GM18508 (cell line): Measurements from ENCODE around the gene MSL3.
A peak's percentile ranks its signal among the peaks of the same experiment; 100 is the strongest.

Source experiments
- ATAC-seq: cut with Tn5 transposase; IDR thresholded peaks from one replicate; pipeline ENCODE4 v1.9.1; 2021; ENCODE audit warnings: moderate number of reproducible peaks; ENCODE audit not compliant: insufficient read depth, unreplicated experiment

MSL3 gene

GRCh38 chrX:11758400-11759171 lies 549 bp downstream of the MSL3 start:
- ATAC-seq: no peak

- no peak for ATAC-seq
Measured at GRCh38 chrX:11759172-11759460, 1.1 kb downstream of the MSL3 start.

GRCh38 chrX:11759461-11760311 lies 1.6 kb downstream of the MSL3 start:
- ATAC-seq: peak; percentile 63

- no peak for ATAC-seq
Measured at GRCh38 chrX:11760958-11761357, 2.9 kb downstream of the MSL3 start.

- ATAC-seq: no peak
Measured at GRCh38 chrX:11764602-11765067, 6.6 kb downstream of the MSL3 start.

- ATAC-seq: no peak
Measured at GRCh38 chrX:11765449-11765848, 7.4 kb downstream of the MSL3 start.

- no peak for ATAC-seq
Measured at GRCh38 chrX:11766487-11766886, 8.4 kb downstream of the MSL3 start.

GRCh38 chrX:11768039-11768438 lies 10.0 kb downstream of the MSL3 start:
- peak; percentile 61 for ATAC-seq

- peak; percentile 36 for ATAC-seq
Measured at GRCh38 chrX:11770320-11770719, 12.3 kb downstream of the MSL3 start.

- ATAC-seq: no peak
Measured at GRCh38 chrX:11778230-11778629, 20.2 kb downstream of the MSL3 start.

GRCh38 chrX:11781133-11781532 lies 23.1 kb downstream of the MSL3 start:
- ATAC-seq: no peak

- ATAC-seq: no peak
Measured at GRCh38 chrX:11781734-11782370, 23.8 kb downstream of the MSL3 start.

GRCh38 chrX:11784543-11784942 lies 26.5 kb downstream of the MSL3 start:
- no peak for ATAC-seq

- ATAC-seq: no peak
Measured at GRCh38 chrX:11786862-11787261, 28.8 kb downstream of the MSL3 start.

- no peak for ATAC-seq
Measured at GRCh38 chrX:11787564-11787963, 29.5 kb downstream of the MSL3 start.

- ATAC-seq: peak; percentile 35
Measured at GRCh38 chrX:11789809-11790208, 31.8 kb downstream of the MSL3 start.

- ATAC-seq: no peak
Measured at GRCh38 chrX:11791090-11791489, 33.1 kb downstream of the MSL3 start.

GRCh38 chrX:11791537-11791936 lies 33.5 kb downstream of the MSL3 start:
- no peak for ATAC-seq

GRCh38 chrX:11792461-11793421 lies 34.7 kb downstream of the MSL3 start:
- ATAC-seq: peak; percentile 84

- ATAC-seq: no peak
Measured at GRCh38 chrX:11793734-11794133, 35.7 kb downstream of the MSL3 start.
